ENCODE data around the gene EFHD2.

GRCh38 chr1:15412175-15412800, 2.6 kb downstream of the EFHD2 start:
- TF ChIP-seq CTCF (IDR thresholded peaks at IDR 0.05; ENCODE audit: low read depth, low read length) (no peak), EZH2phosphoT487 (IDR thresholded peaks at IDR 0.05; ENCODE audit: low read depth) (no peak)

Measured in OCI-LY3 (cell line).